ENCODE results near the gene TRIM31.

TRIM31 gene

DNA sequence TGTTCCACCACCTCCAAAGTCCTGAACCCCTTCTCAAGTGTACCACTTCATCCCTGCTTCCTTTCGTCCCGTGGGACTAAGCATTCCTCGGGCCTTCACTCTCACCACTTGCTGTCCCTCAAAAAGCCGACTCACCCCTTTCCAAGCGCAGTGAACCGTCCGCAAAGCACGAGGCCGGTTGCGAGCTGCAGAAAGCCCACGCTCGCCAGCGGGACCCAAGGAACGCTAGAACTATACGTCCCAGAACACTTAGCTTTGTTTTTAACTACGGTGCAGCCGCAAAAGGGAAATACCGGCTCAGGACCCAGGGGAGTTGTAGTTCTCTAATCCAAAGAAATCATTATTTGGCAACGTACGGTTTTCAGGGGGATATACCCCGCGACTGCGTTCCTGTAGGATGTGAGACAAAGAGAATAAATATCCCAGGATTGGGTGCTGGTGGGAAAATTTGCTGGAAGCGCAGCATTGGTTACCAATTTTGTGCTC lies 52.2 kb downstream of the TRIM31 start:
- DNase-seq (ENCODE audit: low read depth), result peak; percentile 44
- TF ChIP-seq, protein P1, sequence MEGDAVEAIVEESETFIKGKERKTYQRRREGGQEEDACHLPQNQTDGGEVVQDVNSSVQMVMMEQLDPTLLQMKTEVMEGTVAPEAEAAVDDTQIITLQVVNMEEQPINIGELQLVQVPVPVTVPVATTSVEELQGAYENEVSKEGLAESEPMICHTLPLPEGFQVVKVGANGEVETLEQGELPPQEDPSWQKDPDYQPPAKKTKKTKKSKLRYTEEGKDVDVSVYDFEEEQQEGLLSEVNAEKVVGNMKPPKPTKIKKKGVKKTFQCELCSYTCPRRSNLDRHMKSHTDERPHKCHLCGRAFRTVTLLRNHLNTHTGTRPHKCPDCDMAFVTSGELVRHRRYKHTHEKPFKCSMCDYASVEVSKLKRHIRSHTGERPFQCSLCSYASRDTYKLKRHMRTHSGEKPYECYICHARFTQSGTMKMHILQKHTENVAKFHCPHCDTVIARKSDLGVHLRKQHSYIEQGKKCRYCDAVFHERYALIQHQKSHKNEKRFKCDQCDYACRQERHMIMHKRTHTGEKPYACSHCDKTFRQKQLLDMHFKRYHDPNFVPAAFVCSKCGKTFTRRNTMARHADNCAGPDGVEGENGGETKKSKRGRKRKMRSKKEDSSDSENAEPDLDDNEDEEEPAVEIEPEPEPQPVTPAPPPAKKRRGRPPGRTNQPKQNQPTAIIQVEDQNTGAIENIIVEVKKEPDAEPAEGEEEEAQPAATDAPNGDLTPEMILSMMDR (conservative IDR thresholded peaks at IDR 0.05; ENCODE audit: low read depth, low read length), result no peak
- peak overlapping the region; percentile 86 for H3K4me3 ChIP-seq (ENCODE audit: low read depth, low read length)

DNA sequence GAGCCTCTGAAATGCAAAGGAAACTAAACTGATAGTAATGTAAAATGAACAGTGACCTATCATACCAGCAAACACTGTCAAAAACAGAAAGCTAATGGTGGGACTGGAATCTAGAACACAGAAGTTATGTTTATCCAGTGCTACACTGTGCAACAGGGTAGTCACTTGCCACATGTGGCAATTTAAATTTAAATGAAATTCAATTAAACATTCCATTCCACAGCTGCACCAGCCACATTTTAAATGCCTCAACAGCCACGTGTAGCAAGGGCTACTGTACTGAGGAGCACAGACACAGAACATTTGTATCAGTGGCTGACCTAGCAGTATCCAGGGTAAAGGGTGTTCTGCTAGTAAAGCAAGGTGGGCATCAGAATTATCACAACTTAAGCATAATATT lies 57.4 kb downstream of the TRIM31 start:
- DNase-seq (ENCODE audit: low read depth), result no peak
- TF ChIP-seq, protein P1 (conservative IDR thresholded peaks at IDR 0.05; ENCODE audit: low read depth, low read length), result no peak
- no peak overlapping the region for H3K4me3 ChIP-seq (ENCODE audit: low read depth, low read length)

DNA sequence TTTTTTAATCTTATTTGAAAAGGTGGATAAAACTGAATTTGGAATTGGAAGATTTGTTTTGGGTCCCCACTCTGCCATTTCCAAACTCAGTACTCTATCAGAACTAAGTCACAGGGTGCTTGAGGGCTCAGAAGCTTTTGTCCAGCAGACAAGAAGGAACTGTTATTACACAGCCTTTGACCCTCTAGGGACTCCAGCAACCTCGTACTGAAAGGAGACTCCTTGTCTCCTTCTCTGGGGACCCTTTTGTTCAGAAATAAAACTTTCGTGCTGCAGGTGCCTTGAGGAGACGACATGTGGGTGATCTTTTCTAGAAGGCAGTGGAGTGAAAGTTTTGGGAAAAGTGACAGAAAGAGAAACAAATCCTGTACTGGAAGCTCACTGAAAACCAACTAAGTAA lies 59.2 kb downstream of the TRIM31 start:
- TF ChIP-seq, protein P1 (conservative IDR thresholded peaks at IDR 0.05; ENCODE audit: low read depth, low read length), result no peak
- no peak for DNase-seq (ENCODE audit: low read depth)
- H3K4me3 ChIP-seq (ENCODE audit: low read depth, low read length), result no peak overlapping the region

All from choroid plexus epithelial cell (primary cell).